HG03469 (cell line): ENCODE measurements around the gene CTNNA2.
"Not testable (repeated sequence)": the region's sequence is repeated elsewhere in the genome, so short reads cannot be mapped to it uniquely, and the experiment has no call there.

Experiments used
- ATAC-seq: cut with Tn5 transposase; IDR thresholded peaks from one replicate; pipeline ENCODE4 v1.9.1; 2021; ENCODE audit warnings: mild to moderate bottlenecking, moderate library complexity, moderate number of reproducible peaks; ENCODE audit not compliant: unreplicated experiment

CTNNA2 gene

DNA sequence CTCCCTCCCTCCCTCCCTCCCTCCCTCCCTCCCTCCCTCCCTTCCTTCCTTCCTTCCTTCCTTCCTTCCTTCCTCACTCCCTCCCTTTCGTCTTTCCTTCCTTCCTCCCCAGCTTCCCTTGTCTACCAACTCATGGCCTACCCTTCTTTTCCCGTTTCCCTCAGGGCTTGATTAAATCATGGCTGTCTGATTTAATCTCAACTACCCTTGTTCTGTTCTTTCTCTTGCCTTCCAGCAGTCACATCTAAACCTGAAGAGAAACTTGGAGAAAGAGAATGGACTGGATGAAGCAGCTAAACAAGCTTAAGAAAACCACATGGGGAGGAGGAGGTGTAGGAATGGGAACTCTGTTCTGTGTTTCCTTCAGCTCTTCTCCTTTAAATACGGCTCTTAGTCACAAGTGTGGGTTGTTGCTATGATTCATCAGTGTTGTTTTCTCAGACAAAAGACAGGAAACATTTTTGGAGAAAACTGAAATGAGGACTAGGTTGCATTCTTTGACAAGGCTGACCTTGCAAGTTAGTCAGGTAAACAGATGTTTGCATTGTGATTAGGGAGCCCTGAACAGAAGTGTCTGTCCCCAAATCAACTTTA is 613.8 kb downstream of the CTNNA2 start:
- ATAC-seq = no peak

DNA sequence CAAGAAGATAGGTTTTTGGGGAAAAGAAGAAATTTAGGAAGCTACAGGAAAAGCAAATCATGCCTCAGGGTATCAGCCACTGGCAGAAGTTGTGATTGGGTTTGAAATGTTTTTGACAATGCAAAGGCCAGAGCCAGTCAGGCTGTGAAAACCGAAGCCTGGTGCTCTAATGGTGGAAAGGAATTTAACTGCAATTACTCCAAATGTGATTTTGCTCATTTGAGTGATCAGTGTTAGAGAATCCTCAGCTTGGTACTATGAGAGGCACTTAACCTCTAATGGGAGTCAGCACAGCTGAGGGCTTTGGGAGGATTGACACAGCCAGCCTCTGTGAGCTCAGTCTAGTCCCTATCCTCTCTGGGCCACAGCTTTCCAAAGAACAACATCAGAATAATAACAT is 615.2 kb downstream of the CTNNA2 start:
- no peak for ATAC-seq

DNA sequence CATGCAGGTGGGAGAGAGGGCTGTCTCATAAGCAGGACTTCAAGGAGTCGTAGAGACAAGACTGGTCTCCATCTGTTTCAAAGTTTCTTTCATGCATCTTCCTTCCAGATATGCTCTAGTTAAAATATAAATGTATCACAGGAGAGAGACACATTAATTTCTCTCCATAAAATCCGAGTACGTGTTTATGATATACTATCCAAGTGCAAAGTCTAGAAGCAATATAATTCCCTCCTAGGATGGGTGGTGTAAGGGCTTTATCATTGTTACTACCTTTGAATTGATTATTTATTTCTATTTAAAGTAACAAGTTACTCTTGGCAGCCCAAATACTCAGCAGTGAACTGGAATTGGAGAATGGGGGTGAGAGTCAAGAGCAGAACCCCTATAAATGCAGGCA is 619.4 kb downstream of the CTNNA2 start:
- ATAC-seq = no peak

DNA sequence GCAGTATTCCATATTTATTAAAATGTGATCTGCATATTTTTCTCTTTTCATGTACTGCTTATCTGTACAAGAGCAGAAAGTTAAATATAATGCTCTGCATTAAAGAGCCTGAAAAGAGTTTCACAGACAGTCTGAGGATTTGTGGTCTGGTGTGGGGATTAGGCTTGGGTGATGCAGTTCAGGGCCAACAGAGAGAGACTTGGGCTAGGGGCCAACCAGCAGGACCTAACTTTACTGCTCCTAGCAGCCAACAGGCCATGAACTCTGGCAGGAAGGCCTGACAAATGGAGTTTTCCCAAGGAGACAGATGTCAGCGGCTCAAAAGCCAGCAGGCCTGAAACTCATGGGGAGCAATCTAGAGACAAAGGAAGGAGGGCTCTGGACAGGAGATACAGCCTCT is 622.1 kb downstream of the CTNNA2 start:
- ATAC-seq = no peak

DNA sequence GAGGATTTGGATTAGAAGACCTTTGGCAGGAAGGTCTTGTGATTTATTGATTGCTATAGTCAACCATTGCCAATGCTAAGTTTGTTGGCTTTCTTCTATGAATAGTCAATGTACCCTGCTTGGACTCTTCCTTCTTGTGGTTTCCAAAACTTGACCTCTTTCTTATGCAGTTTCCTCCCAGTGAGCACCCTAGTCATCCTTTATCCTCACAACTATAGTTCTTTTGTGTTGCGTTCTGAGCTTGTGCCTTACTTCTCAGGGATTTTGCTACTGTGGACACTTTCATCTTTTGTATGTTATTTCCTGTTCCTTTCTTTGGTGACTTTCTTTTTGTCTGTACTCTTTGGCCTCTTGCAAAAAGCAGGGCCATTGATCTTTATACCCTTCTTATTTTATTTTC is 623.5 kb downstream of the CTNNA2 start:
- no peak for ATAC-seq

DNA sequence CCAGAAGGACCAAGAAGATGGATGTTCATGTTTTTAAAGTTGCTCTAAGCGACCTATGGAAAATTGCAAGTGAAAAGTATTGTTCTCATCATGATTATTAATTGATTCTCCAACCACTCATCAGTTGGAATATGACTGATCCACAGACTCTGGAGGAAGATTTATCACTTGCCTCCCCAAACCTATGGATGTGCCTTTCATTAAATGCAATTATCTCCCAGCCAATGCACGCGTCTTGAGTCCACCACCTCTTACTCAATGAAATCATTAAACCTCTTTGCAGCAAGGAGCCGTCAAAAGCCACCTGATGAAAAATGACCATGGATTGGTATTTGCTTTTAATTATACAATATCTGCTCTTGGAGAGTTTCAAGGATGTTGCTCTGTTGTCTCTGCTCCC is 626.1 kb downstream of the CTNNA2 start:
- ATAC-seq = no peak

DNA sequence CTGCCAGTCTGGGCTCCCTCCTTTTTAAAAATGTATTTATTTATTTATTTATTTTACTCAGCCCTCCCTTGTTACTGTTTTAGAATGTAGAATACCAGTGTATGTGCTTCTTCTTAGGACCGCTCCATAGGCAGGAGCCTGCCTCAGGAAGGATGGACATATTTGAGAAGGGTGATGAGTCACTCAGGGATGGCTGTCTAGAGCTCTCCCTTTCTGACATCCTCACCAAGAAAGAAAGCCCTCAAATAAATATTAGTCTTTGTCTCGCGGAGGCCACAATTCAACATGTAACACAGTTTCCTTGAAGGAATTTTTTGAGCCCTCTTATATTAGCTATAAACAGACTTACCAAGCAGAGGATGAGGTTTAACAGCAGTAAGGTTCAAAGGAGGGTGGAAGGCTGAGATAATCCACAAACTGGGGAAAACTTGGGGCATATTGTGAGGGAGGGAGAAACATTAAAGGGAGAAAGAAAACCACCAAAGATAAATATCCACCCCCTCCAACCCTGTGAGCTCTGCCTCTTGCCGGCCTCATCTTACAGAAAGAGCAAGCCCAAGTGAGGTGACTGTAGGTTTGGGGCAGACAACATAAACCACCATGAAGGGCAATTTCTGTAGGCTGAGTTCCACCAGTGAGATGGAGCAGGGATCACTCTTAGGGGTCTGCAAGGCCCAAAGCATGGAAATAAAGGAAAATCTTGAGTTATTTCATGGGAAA is 628.3 kb downstream of the CTNNA2 start:
- no peak for ATAC-seq

DNA sequence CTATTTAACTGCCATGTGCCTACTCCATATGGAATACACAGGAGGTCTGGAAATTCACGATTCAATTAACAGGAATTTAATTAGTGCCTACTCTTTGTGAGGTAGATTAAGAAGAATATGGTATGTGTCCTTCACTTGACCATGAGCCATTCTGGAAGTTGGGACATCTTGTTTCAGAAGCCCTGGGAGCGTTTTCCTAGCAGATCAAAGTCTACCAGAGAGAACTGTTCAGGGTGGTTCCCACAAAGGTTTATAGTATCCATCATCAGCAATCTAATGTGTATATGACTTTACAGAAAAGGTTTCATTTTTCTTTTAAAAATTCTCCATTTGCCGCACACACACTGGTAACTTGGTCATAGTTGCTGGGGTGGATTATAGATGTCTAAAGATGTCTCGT is 632.6 kb downstream of the CTNNA2 start:
- ATAC-seq = no peak

DNA sequence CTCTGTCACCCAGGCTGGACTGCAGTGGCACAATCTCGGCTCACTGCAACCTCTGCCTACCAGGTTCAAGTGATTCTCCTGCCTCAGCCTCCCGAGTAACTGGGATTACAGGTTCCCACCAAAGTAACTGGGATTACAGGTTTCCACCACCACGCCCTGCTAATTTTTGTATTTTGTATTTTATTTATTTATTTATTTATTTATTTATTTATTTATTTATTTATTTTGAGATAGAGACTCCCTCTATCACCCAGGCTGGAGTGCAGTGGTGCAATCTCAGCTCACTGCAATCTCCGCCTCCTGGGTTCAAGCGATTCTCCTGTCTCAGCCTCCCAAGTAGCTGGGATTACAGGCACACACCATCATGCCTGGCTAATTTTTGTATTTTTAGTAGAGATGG is 633.9 kb downstream of the CTNNA2 start:
- ATAC-seq = not testable (repeated sequence)

DNA sequence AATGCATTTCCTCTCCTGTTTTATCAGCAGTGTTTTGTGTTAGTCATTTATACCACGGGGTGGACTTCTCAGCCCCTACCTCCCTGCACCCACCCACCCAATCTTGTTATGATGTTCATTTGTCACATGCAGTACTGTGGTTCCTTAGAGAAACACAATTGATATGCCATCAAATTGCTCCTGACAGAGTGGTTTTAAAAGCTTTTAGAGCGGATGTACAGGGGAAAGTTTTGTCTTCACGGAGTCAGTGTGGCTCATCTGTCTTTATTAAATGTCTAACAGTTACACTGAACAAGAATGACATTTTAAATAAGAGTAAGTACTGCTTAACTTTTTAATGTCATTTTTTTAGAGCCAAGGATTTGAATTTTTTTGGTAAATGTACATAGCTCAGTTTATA is 634.8 kb downstream of the CTNNA2 start:
- no peak for ATAC-seq

DNA sequence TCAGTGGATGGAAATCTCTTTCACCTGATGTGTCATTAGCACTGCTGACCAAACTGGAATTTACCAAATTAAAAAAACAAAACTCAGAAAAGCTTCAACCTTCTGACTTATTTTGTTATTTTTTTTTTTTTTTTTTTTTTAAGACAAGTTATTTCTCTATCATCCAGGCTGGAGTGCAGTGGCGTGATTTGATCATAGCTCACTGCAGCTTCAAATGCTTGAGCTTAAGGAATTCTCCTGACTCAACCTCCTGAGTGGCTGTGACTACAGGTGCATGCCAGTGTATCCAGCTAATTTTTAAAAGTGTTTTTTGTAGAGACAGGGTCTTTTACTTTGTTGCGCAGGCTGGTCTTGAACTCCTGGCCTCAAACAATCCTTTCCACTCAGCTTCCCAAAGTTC is 636.1 kb downstream of the CTNNA2 start:
- no peak for ATAC-seq

DNA sequence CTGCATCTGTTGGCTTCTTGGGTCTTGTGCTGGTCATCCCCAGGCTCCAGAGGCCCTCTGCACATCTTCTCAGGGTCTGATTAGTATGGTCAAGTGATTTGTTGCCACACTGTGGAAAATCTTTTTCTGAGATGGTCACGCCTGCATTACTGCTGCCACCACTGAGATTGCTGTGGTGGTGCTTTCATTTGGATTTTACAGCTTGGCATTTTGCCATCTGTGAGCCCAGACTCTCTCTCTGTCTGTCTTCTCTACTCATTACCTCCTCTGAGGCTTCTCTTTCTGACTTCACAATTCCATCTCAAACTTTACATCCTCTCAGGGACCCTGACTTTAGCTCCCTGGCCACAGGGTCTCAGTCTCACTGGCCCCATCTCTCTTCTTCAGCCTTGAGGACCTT is 637.1 kb downstream of the CTNNA2 start:
- no peak for ATAC-seq

DNA sequence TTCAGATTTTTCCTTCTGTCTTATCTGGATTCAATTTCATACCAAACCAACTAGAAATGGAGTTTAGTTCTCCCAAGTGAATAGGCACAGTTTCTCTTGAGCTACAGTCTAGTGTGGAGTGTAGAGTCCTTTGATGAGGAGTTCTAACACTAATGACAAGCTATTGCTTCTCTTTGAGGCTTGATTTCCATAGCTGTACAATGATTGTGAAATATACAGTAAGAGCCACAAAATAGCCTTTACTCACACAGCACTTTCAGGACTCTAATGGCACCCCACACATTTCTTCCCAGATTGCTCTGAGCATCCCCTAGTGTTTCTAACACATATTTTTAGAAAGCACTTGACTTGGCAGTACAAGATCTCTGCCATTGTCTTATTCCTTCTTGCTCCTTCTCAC is 638.4 kb downstream of the CTNNA2 start:
- no peak for ATAC-seq

DNA sequence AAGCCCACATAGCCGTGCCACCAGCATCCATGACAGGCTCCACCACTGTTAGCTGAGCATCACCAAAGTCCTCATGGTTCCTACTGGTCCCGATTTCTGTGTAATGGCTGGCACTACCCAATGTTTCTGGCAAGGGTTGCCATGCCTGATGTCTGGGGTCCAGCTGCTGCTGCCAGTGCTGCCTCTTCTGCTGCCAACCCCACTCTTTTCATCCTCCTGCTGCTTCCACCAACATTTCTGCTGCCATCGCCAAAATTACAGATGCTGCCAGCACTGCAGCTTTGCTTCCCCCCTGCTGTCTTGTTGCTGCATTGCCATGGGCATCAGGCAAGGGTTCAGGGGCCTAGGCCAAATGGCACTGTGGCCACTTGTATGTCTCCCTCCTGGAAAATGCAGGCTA is 638.8 kb downstream of the CTNNA2 start:
- ATAC-seq = no peak

DNA sequence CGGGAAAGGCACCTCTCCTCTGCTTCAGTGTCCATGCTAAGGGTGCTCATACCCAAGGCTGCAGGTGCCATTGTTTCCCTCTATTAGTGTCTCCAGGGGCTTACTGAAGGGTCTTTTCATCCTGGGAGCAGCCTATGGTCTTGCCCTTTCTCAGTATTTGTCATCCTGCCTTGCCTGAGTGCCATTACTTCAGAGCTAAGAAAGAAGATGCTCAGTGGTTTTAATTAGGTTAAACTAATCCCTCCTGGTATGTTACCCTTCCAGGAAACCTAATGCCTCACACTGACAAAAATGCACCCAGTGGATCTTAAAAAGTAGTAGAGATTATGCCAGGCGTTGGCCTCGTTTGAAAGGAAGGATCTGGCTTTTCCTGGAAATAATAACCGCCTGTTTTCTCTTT is 640.3 kb downstream of the CTNNA2 start:
- no peak for ATAC-seq

DNA sequence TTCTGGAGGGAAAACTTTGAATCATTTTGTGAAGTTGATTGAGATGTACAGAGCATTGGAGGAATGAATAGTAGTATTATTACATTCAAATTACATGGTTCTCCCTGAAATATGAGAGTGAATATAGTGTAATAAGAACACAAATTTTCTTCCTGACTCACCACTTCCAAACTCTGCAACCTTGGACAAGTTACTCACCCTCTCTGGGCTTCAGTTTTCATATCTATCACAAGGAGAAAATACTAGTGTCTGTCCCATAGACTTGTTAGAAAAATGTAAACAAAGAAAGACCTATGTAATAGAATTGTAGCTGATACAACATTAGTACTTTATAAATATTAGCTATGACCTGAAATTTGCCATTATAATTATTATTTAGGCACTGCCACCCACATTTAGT is 640.9 kb downstream of the CTNNA2 start:
- no peak for ATAC-seq

DNA sequence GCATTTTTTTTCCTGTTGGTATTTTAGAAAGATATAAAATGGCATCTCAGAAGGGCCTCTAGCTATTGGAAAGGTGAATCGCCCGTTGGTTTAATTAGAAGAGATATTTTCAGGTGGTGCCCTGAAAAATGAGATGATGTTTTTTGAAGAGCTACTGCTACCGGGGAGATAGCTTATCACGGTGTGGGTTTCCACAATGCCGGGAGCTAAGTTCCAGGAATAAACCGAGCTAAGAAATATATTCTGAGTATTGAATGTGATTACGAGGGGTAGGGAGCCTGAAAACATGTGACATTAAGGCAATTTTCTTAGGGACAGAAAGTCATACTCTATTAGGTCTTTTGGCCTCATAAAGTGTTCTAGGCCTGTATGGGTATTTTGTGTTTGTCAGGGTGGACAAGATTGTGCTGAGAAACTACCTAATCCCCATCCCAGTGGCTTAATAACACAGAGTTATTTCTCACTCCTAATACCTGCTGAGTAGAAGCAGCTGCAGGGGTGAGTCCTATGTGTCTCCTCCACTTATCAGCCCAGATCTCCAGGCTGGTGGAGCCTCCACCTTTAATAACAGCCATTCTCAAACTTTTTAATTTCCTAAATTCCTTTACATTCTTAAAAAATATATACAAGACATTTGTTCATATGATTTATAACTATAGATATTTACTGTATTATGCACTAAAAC is 641.5 kb downstream of the CTNNA2 start:
- ATAC-seq = no peak

DNA sequence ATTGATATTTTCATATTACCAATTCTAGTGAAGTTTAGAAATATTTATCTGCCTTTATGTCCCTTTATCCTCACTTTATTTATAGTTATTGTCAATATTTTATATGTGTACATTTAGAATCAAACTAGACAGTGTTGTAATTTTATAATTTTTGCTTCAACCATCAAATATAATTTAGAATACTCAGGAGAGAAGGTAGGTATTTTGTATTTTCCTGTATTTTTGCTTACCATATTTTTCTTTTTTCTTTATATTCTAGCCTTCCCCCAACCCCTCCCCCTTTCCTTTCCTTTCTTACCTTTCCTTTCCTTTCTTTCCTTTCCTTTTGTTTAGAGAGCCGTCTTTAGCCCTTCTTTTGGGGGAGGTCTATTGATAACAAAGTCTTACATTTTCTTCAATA is 651.5 kb downstream of the CTNNA2 start:
- ATAC-seq = no peak

DNA sequence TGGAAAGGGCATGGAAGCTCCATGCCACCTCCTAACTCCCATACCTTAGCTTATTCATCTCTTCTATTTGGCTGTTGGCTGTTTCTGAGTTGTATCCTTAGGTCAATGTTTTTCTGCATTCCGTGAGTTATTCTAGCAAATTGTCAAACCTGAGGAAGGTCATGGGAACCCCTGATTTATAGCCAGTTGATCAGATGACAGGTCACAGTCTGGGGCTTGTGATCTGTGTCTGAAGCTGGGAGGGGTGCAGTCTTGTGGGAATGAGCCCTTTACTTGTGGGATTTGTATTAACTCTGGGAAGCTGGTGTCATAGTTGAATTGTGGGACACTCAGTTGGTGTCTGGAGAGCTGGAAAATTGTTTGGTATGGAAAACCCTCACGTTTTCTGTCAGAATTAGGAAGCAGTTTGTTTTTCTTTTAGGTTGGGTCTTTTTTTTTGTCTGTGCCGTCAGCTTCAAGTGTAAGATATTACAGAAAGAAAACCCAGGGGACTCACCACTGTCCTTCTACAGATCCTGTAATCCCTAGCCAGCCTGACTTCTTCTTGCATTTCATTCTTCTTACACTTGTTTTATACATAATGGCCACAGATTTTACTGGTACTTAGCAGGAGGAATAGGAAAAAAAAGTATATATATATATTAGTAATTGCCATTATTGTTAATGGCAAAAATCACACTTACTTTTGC is 653.8 kb downstream of the CTNNA2 start:
- ATAC-seq = no peak

DNA sequence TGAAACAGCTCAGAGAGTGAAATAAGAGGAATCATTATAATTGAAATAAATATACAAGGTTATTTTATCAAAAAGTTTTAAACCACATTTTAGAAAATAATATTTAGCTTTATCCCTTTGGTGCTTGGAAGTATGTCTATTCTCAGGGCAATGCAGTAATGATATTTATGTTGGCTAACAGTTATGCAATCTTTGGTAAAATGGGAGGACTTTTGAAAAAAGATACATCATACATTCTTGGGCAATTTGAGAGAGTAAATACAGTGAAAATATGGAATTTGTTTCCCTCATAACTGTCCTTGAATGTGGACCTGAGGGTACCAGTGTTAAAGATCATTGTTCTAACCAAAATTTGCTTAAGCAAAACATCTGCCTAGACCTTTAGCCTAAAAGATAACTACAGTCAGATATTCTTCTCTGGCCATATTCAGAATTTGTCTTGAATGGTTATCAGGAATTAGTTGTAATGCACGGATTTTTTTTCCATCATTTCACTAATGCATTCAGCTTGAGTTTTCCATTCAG is 654.5 kb downstream of the CTNNA2 start:
- ATAC-seq = no peak

DNA sequence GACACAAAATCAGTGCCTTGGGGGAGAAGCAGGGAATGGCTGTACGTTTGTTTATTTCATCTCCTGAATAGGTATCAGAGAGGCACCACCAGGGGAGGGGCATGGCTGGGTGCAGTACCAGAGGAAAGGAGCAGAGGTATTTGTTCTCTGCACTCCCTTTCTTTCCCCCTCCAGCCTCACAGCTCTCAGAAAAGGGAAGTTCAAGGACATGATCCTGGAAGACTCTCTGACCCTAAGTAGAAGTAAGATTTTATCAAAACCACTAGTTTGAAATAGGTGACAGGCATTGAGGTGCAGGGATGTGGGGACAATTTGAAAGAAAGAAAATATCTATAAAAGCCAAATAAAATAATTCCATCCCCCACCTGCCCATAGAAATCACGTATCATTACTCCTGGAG is 655.2 kb downstream of the CTNNA2 start:
- no peak for ATAC-seq

DNA sequence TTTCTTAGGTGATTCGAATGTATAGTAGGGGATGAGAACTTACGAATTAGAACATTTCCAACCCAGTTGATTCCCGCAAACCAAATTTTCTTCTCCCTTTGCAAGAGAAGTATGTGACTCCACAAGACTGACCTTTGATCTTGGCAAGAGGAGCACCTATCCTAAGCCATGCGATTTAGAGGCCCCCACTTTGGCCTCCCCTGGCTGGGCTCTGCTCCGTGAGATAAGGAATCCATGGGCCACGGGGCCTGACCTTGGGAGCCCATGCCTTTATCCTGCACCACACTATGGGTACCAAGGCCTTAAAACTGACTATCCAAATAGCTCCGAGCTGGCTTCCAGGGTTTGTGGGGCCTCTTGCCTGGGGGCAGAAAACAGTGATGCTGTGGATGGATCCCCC is 656.0 kb downstream of the CTNNA2 start:
- no peak for ATAC-seq
